Gastroesophageal sphincter (tissue), 4 donors: ENCODE measurements around the gene LYPD1. TPM values are rescaled to one million over a fixed set of nuclear protein-coding genes. Genes with fewer than 3 reads are reported as not detected.

Experiments used
- ATAC-seq: fragments of 150-250 bp; one replicate; pipeline ENCODE4 v1.9.1; 2016; ENCODE audit warnings: mild to moderate bottlenecking, moderate library complexity
- H3K27ac ChIP-seq, 4 donors: fragments of 200-600 bp; sonication (generic) in 3 of 4; 1 replicate in 3 of 4; 2 replicates in 1 of 4; pipeline ENCODE4 v1.5.1; 2016 to 2019
- H3K27me3 ChIP-seq: fragments of 200-600 bp; sonication (generic); one replicate; pipeline ENCODE4 v1.5.1; 2019
- H3K36me3 ChIP-seq, 2 donors: fragments of 200-600 bp; sonication (generic); one replicate each; pipeline ENCODE4 v1.5.1; 2019; ENCODE audit warnings: control low read depth in 1 of 2
- H3K4me1 ChIP-seq, 3 donors: fragments of 200-600 bp; sonication (generic); 1 replicate in 2 of 3; 2 replicates in 1 of 3; pipeline ENCODE4 v1.5.1; 2016 to 2019; ENCODE audit warnings: control low read depth in 2 of 3
- H3K4me3 ChIP-seq, 2 donors: fragments of 200-600 bp; sonication (generic); one replicate each; pipeline ENCODE4 v1.5.1; 2019; ENCODE audit warnings: mild to moderate bottlenecking in 1 of 2, moderate library complexity in 1 of 2
- H3K9me3 ChIP-seq, 3 donors: fragments of 200-600 bp; sonication (generic); one replicate each; pipeline ENCODE4 v1.5.1; 2017 to 2019; ENCODE audit warnings: control low read depth in 2 of 3
- CTCF ChIP-seq, 4 experiments: fragments of 200-600 bp in 2 of 4; fragments of 450-650 bp in 2 of 4; sonication (generic) in 1 of 4; IDR thresholded peaks; one replicate each; pipeline ENCODE4 v1.5.1; 2017 to 2019; ENCODE audit warnings: antibody characterized with exemption in 4 of 4, mild to moderate bottlenecking in 2 of 4, moderate library complexity in 2 of 4
- EP300 ChIP-seq: sonication (generic); formaldehyde crosslinking; IDR thresholded peaks from one replicate; pipeline ENCODE4 v1.6.1; 2017; ENCODE audit warnings: antibody characterized with exemption, mild to moderate bottlenecking
- POLR2A ChIP-seq, 2 donors: fragments of 450-650 bp; IDR thresholded peaks; one replicate each; pipeline ENCODE4 v1.6.1; 2017; ENCODE audit warnings: antibody characterized with exemption in 2 of 2, mild to moderate bottlenecking in 2 of 2, moderate library complexity in 1 of 2
- POLR2AphosphoS5 ChIP-seq: sonication (generic); formaldehyde crosslinking; IDR thresholded peaks from one replicate; pipeline ENCODE4 v1.6.1; 2017; ENCODE audit warnings: antibody characterized with exemption
- WGBS, 2 donors: methylation state at CpG; one replicate each; pipeline ENCODE4 v1.1.5; 2018; ENCODE audit warnings: low coverage in 1 of 2; 5-methylcytosine and 5-hydroxymethylcytosine counted together
- total RNA-seq, 4 donors: library from RNA; depleted of rRNA; stranded (reverse); fragments of >200 nt; gene quantifications; one replicate each; pipeline ENCODE4 v1.1.0, GENCODE V29; 2016

The LYPD1 gene
- total RNA-seq, 4 donors from 2014 or later: 0.62 to 4.2 (median 1.1) TPM; not detected in 1

- WGBS, 2 donors: 10 to 59% methylated on average over 3 to 6 of the region's 9 CpGs
- no peaks in the 10 kb centered on the region for H3K27me3 ChIP-seq
- no peaks in the 10 kb centered on the region for H3K9me3 ChIP-seq
- no peaks in the 10 kb centered on the region for H3K36me3 ChIP-seq
- no peak overlapping the region for H3K4me3 ChIP-seq
- no peak for ATAC-seq
- H3K4me1 ChIP-seq: no peaks in the 10 kb centered on the region
- TF ChIP-seq POLR2A (IDR thresholded peaks at IDR 0.05) (no peak), CTCF (IDR thresholded peaks at IDR 0.05) (no peak), EP300 (no peak), POLR2AphosphoS5 (no peak)
- H3K27ac ChIP-seq: no peak overlapping the region
Measured at GRCh38 chr2:132623096-132623839, 46.7 kb downstream of the LYPD1 start.

- WGBS, 2 donors: 77 to 91% methylated on average over 4 of the region's 8 CpGs
- TF ChIP-seq POLR2AphosphoS5: no peak
- TF ChIP-seq POLR2A (IDR thresholded peaks at IDR 0.05): no peak
- TF ChIP-seq EP300: no peak
- Histone ChIP-seq H3K9me3 (no peaks in the 10 kb centered on the region), H3K27ac (no peak overlapping the region), H3K4me1 (no peaks in the 10 kb centered on the region), H3K36me3 (no peaks in the 10 kb centered on the region), H3K27me3 (no peaks in the 10 kb centered on the region), H3K4me3 (no peak overlapping the region)
- no peak for ATAC-seq
Measured at GRCh38 chr2:132621131-132621875, 48.7 kb downstream of the LYPD1 start.

GRCh38 chr2:132620115-132620514, 49.9 kb downstream of the LYPD1 start:
- TF ChIP-seq CTCF (IDR thresholded peaks at IDR 0.05): no peak
- no peak for TF ChIP-seq POLR2AphosphoS5
- TF ChIP-seq EP300: no peak
- TF ChIP-seq POLR2A (IDR thresholded peaks at IDR 0.05): no peak
- no peaks in the 10 kb centered on the region for H3K36me3 ChIP-seq
- no peaks in the 10 kb centered on the region for H3K9me3 ChIP-seq
- no peak overlapping the region for H3K27ac ChIP-seq
- no peak overlapping the region for H3K4me3 ChIP-seq
- WGBS, 2 donors: 100% methylated on average over 1 of the region's 2 CpGs; no CpG with 5 or more reads in 1 of the 2 donors
- ATAC-seq: no peak
- H3K27me3 ChIP-seq: no peaks in the 10 kb centered on the region
- no peaks in the 10 kb centered on the region for H3K4me1 ChIP-seq

- TF ChIP-seq POLR2AphosphoS5: no peak
- no peak for TF ChIP-seq EP300
- TF ChIP-seq POLR2A (IDR thresholded peaks at IDR 0.05): no peak
- TF ChIP-seq CTCF (IDR thresholded peaks at IDR 0.05): no peak
- WGBS, 2 donors: 83% methylated on average over 5 of the region's 7 CpGs; no CpG with 5 or more reads in 1 of the 2 donors
- Histone ChIP-seq H3K27me3 (no peaks in the 10 kb centered on the region), H3K9me3 (no peaks in the 10 kb centered on the region), H3K27ac (no peak overlapping the region), H3K4me1 (no peaks in the 10 kb centered on the region), H3K4me3 (no peak overlapping the region), H3K36me3 (no peaks in the 10 kb centered on the region)
- ATAC-seq: no peak
Measured at GRCh38 chr2:132618734-132619133, 51.3 kb downstream of the LYPD1 start.

- H3K27ac ChIP-seq: no peak overlapping the region
- WGBS, 2 donors: 75 to 91% methylated on average over 2 to 3 of the region's 3 CpGs
- no peaks in the 10 kb centered on the region for H3K27me3 ChIP-seq
- no peaks in the 10 kb centered on the region for H3K4me1 ChIP-seq
- H3K9me3 ChIP-seq: no peaks in the 10 kb centered on the region
- TF ChIP-seq EP300: no peak
- no peak for TF ChIP-seq POLR2A (IDR thresholded peaks at IDR 0.05)
- TF ChIP-seq POLR2AphosphoS5: no peak
- TF ChIP-seq CTCF (IDR thresholded peaks at IDR 0.05): no peak
- H3K4me3 ChIP-seq: no peak overlapping the region
- no peaks in the 10 kb centered on the region for H3K36me3 ChIP-seq
- ATAC-seq: no peak
Measured at GRCh38 chr2:132617989-132618388, 52.0 kb downstream of the LYPD1 start.
